PC-9 (cell line): ENCODE data around the gene PCMTD2.

Experiments
- EZH2 ChIP-seq: fragments of 200-600 bp; sonication (generic); IDR thresholded peaks from 2 replicates; pipeline ENCODE4 v1.8.0; 2017; ENCODE audit warnings: antibody characterized with exemption, low read depth
- TF ChIP-seq, protein P1 (sequence below): fragments of 200-600 bp; sonication (generic); conservative IDR thresholded peaks from 2 replicates; pipeline ENCODE4 v1.6.1; 2017; ENCODE audit warnings: mixed run types, antibody characterized with exemption, mild to moderate bottlenecking, moderate library complexity

- TF ChIP-seq, protein P1, sequence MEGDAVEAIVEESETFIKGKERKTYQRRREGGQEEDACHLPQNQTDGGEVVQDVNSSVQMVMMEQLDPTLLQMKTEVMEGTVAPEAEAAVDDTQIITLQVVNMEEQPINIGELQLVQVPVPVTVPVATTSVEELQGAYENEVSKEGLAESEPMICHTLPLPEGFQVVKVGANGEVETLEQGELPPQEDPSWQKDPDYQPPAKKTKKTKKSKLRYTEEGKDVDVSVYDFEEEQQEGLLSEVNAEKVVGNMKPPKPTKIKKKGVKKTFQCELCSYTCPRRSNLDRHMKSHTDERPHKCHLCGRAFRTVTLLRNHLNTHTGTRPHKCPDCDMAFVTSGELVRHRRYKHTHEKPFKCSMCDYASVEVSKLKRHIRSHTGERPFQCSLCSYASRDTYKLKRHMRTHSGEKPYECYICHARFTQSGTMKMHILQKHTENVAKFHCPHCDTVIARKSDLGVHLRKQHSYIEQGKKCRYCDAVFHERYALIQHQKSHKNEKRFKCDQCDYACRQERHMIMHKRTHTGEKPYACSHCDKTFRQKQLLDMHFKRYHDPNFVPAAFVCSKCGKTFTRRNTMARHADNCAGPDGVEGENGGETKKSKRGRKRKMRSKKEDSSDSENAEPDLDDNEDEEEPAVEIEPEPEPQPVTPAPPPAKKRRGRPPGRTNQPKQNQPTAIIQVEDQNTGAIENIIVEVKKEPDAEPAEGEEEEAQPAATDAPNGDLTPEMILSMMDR = no peak
- TF ChIP-seq EZH2 = no peak
These were observed 42.8 kb upstream of the PCMTD2 start for GRCh38 chr20:64212755-64213154.
